ENCODE data around the gene NXPE4.

The NXPE4 gene

DNA sequence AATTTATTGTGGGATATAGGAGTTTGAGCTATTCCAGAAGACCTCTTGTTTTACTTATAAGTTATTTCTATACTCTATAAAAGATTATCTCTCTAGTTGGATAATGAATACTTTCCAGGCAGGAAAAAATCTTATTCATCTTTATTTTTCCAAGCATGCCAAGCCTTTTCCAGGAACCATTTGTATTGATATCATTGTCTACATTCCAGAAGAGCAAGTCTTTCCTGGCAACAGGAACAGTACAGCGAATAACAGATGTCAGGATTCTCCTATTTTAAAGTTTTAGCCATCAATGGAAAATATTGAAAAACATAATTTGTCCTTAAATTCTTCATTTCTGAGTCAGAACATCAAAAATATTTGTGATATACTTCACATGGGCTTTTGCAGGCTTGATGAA lies 30.8 kb downstream of the NXPE4 start:
- no peak for DNase-seq (ENCODE audit: extremely low read depth, low read depth)
- TF ChIP-seq, protein P1, sequence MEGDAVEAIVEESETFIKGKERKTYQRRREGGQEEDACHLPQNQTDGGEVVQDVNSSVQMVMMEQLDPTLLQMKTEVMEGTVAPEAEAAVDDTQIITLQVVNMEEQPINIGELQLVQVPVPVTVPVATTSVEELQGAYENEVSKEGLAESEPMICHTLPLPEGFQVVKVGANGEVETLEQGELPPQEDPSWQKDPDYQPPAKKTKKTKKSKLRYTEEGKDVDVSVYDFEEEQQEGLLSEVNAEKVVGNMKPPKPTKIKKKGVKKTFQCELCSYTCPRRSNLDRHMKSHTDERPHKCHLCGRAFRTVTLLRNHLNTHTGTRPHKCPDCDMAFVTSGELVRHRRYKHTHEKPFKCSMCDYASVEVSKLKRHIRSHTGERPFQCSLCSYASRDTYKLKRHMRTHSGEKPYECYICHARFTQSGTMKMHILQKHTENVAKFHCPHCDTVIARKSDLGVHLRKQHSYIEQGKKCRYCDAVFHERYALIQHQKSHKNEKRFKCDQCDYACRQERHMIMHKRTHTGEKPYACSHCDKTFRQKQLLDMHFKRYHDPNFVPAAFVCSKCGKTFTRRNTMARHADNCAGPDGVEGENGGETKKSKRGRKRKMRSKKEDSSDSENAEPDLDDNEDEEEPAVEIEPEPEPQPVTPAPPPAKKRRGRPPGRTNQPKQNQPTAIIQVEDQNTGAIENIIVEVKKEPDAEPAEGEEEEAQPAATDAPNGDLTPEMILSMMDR (IDR thresholded peaks at IDR 0.05; ENCODE audit: low read depth, low read length), result no peak

DNA sequence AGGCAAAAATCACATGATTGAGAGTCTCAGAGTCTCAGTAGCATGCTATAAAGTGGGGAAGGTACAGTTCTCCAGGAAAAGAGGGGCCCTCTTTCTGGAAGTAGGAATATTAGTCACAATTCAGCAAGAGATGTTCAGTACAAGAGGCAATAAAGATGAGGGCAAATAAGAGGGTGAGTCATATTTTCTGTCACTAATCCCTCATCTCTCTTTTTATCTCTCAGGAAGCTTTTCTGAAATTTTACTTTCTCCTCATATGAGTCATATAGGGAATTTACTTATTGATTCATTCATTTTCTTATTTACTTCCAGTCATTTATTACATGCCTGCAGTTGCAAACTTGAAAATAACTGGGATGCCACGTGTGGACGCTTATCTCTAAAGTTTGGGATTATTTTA lies 32.5 kb downstream of the NXPE4 start:
- TF ChIP-seq, protein P1 (IDR thresholded peaks at IDR 0.05; ENCODE audit: low read depth, low read length), result no peak
- no peak for DNase-seq (ENCODE audit: extremely low read depth, low read depth)

DNA sequence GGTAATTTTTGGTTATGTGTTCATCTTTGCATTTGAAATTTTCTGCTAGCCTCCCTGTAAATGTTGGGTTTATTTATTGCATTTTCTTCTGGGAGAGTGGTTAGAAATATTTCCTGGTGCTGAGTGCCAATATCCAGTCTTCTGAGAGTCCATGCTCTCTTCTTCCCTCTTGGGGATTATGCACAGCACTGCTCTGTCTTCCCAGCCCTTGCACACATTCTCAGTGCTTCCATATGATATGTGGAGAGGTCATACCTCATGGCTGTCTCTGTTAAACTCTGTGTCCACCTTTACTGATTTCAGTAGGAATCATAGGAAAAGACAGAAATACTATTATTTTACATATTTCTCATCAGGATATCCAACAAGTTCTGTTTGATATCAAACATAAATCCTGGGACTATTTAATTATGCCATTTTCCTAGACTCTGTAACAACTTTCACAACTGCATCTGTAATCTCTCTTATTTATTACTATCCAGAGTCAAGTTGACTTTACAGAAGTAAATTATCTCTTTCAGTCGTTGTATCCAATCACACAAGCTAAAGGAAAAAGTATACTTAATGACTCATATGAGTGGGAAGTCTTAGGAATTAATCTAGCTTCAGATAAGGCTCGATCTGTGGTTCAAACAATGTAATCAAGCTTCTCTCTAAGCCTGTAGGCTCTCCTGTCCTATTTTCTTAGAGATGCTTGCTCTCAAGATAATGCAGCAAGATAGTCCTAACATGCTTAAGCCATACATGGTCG lies 33.2 kb downstream of the NXPE4 start:
- no peak for DNase-seq (ENCODE audit: extremely low read depth, low read depth)
- TF ChIP-seq, protein P1 (IDR thresholded peaks at IDR 0.05; ENCODE audit: low read depth, low read length), result no peak

DNA sequence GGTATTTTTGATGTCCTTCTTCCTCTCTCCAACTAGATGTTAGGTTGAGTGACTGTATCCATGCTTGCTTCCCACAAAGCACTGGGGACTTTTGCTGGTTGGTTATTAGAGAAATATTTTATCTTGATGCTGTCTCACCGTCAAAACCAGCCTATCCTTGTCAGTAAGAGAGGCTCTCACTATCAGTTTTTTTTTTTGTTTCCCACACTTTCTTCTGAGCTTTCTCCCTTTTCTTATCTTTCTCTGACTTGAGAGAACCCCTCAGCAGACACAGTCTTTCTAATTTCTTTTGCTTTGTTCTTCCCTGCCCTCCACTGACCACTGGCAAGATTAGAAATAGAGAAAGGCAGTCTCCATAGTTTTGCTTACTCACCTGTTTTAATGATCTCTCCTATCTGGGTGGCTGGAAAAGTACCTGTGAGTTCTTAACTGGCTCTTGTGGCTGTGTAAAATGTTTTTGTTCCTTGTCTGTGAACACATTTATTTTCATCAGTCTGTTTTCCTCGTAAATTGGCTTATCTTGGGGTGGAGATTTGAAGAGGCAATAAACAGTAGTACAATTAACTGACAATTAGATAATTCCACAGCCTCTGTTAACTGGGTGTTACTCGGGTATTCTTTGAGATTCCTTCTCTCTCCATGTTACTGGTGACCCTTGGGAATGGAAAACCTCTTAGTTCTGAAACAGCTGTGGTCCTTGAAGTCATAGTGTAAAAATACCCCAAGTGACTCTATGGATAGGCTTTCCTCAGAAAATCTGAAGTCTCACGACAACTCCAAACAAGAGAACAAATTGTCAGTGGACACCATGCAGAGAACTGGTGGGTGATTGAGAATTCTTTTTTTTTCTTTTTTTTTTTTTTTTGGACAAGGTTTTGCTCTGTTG lies 35.9 kb downstream of the NXPE4 start, which contains the start of gene NXPE1:
TSS of gene NXPE1 (minus strand) at position 457 of the 886 bp plus-strand sequence. CDS start 8,680 bp downstream, outside the sequence.
- DNase-seq (ENCODE audit: extremely low read depth, low read depth), result no peak
- TF ChIP-seq, protein P1 (IDR thresholded peaks at IDR 0.05; ENCODE audit: low read depth, low read length), result no peak

DNA sequence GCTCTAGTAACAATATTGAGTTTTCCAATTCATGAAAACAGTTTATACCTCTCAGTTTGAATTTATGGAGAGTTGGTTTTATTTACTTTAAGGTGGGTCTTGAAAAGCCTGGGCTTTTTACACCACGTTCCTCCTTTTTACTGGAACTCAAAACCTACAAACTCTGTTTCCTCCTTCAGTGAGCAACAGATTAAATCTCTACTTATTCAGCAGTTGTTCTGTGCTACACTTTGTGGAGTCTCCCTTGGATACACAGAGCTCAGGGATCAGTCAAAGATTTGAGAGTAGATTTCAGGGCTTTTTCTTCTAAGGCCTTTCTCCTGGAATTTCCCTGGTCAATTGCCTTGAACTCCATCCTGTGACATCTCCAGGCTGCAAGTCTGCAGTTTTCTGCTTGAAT lies 39.5 kb downstream of the NXPE4 start:
- TF ChIP-seq, protein P1 (IDR thresholded peaks at IDR 0.05; ENCODE audit: low read depth, low read length), result no peak
- DNase-seq (ENCODE audit: extremely low read depth, low read depth), result no peak

DNA sequence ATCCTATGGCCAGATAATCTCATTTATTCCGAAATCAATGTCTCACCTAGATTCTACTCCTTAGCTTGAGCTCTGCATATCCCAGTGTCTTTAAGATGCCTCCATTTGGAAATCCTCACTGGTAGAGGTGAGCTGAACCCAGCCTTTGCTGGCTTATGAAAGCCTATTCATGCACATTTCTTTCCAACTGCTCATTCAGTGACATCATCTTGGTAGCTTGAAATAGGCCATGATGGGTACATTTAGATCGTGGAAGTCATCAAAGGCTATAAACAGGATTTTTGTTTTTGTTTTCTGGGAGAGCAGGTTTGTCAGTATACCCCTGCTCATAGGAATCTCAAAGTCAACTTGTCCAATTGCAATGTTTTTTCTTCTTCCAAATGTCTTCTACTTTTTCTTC lies 41.9 kb downstream of the NXPE4 start:
- TF ChIP-seq, protein P1 (IDR thresholded peaks at IDR 0.05; ENCODE audit: low read depth, low read length), result no peak
- no peak for DNase-seq (ENCODE audit: extremely low read depth, low read depth)

DNA sequence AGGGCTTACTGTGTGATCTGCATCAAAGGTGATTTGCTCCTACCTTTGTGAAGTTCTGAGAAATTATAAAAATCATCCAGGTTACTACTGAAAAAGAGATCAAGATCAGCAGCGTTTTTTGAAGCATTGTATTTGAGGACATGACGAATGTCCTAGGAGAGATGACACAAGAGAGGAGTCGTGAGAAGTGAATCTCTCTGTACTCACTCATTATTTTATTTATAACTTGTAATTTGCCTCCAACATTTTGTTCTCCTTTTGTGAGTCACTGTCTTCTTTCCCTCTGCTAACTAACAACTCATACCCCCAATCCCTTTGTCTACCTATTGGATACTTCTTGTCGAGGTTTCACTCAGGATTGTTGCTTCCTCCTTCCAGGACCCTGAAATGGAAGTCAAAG lies 44.5 kb downstream of the NXPE4 start:
- TF ChIP-seq, protein P1 (IDR thresholded peaks at IDR 0.05; ENCODE audit: low read depth, low read length), result no peak
- DNase-seq (ENCODE audit: extremely low read depth, low read depth), result no peak
